ENCODE data around the gene OTUD1. TPM values are rescaled to one million over a fixed set of nuclear protein-coding genes. Genes with fewer than 3 reads are reported as not detected.

Gene OTUD1
- total and polyA plus RNA-seq, 2 donors (not counting 1 experiment from before 2014, with no cell fraction given): 69.0 to 92.8 TPM

- Histone ChIP-seq H3K27me3 (replicated peaks in 1 of 4; ENCODE audit: control extremely low read depth in 1 of 4, control insufficient read depth in 3 of 4, insufficient read depth in 4 of 4, low read length in 3 of 4) (no peaks in the 10 kb centered on the region), H3K9me3 (ENCODE audit: control extremely low read depth in 1 of 3, control insufficient read depth in 2 of 3, insufficient read depth in 1 of 3, low read length in 2 of 3) (no peaks in the 10 kb centered on the region), H3K4me2 (replicated peaks; ENCODE audit: low read depth, low read length, poor library complexity, severe bottlenecking) (peak overlapping the region; percentile 79), H3K79me2 (ENCODE audit: control insufficient read depth, insufficient read depth, low read length) (peaks cover 65% of the 10 kb centered on the region), H2AFZ (ENCODE audit: insufficient read depth, low read depth, low read length, poor library complexity, severe bottlenecking) (no peak overlapping the region), H3K4me1 (ENCODE audit: control insufficient read depth in 2 of 2, insufficient read depth in 2 of 2, low read length in 2 of 2) (peaks cover 40 to 48% of the 10 kb centered on the region in 2 donors), H3K4me3 (ENCODE audit: control extremely low read depth in 1 of 5, extremely low read depth in 1 of 5, insufficient read depth in 1 of 5, low read depth in 2 of 5, low read length in 4 of 5) (peak overlapping the region; percentile 70 to 93 (median 87)), H3K27ac (ENCODE audit: low read length in 2 of 2) (peak overlapping the region; percentile 51 to 85), H3K9ac (ENCODE audit: low read length) (peak overlapping the region; percentile 92), H3K36me3 (replicated peaks in 1 of 2; ENCODE audit: control extremely low read depth in 1 of 2, control insufficient read depth in 1 of 2, extremely low read depth in 1 of 2, insufficient read depth in 2 of 2, low read length in 1 of 2) (peaks cover 4 to 11% of the 10 kb centered on the region in 2 experiments), H4K20me1 (ENCODE audit: control insufficient read depth, insufficient read depth, low read length, poor library complexity, severe bottlenecking) (peaks cover 41% of the 10 kb centered on the region)
- H3K27ac Mint-ChIP-seq: peak overlapping the region; percentile 96
- ATAC-seq (ENCODE audit: low read depth): no peak
- H3K4me3 Mint-ChIP-seq: peak overlapping the region; percentile 98
- ChIA-PET POLR2A (interaction anchor here (0.5 to 3.4 kb wide), 2 partner anchors 8 to 1438 kb away, joined by 9 to 24 read pairs; no protein-coding TSS in a partner anchor), CTCF (interaction anchor here (0.7 to 1.7 kb wide), 3 partner anchors 10 to 83 kb away, joined by 3 to 4 read pairs (median 3); no protein-coding TSS in a partner anchor)
- WGBS (ENCODE audit: insufficient coverage): no CpG with 5 or more reads among the region's 3 CpGs
- H3K27me3 Mint-ChIP-seq: no peaks in the 10 kb centered on the region
- intact Hi-C loops (cut with micrococcal nuclease): loop anchor here (2.0 to 10.0 kb wide), 4 partner anchors 81 to 1438 kb away; partner anchors contain the start of gene DNAJC1
- no peak for TF ChIP-seq CTCF (IDR thresholded peaks at IDR 0.05)
- no peak for TF ChIP-seq EZH2 (IDR thresholded peaks at IDR 0.05; ENCODE audit: borderline replicate concordance, insufficient read depth, low read depth, low read length, poor library complexity, severe bottlenecking)
- H3K4me1 Mint-ChIP-seq: peaks cover 55% of the 10 kb centered on the region
- H3K9me3 Mint-ChIP-seq (ENCODE audit: insufficient read depth): no peaks in the 10 kb centered on the region
- no peak for DNase-seq
Observed at GRCh38 chr10:23441251-23441650, 2.4 kb downstream of the OTUD1 start.

GRCh38 chr10:23442936-23443335 is 4.1 kb downstream of the OTUD1 start:
- Mint-ChIP-seq H3K27me3 (no peaks in the 10 kb centered on the region), H3K4me1 (peaks cover 55% of the 10 kb centered on the region), H3K9me3 (ENCODE audit: insufficient read depth) (no peaks in the 10 kb centered on the region), H3K27ac (peak overlapping the region; percentile 81), H3K4me3 (peak overlapping the region; percentile 98)
- H4K20me1 ChIP-seq (ENCODE audit: control insufficient read depth, insufficient read depth, low read length, poor library complexity, severe bottlenecking): peaks cover 41% of the 10 kb centered on the region
- H2AFZ ChIP-seq (ENCODE audit: insufficient read depth, low read depth, low read length, poor library complexity, severe bottlenecking): no peak overlapping the region
- no peak for TF ChIP-seq CTCF (IDR thresholded peaks at IDR 0.05)
- TF ChIP-seq EZH2 (IDR thresholded peaks at IDR 0.05; ENCODE audit: borderline replicate concordance, insufficient read depth, low read depth, low read length, poor library complexity, severe bottlenecking): no peak
- H3K4me2 ChIP-seq (replicated peaks; ENCODE audit: low read depth, low read length, poor library complexity, severe bottlenecking): peak overlapping the region; percentile 79
- H3K9ac ChIP-seq (ENCODE audit: low read length): peak overlapping the region; percentile 92
- peak overlapping the region; percentile 51 to 85 for H3K27ac ChIP-seq (ENCODE audit: low read length in 2 of 2)
- intact Hi-C loops (cut with micrococcal nuclease): loop anchor here (5.0 to 10.0 kb wide), 3 partner anchors 79 to 1218 kb away; no protein-coding TSS in a partner anchor
- H3K9me3 ChIP-seq (ENCODE audit: control extremely low read depth in 1 of 3, control insufficient read depth in 2 of 3, insufficient read depth in 1 of 3, low read length in 2 of 3): no peaks in the 10 kb centered on the region
- H3K36me3 ChIP-seq (replicated peaks in 1 of 2; ENCODE audit: control extremely low read depth in 1 of 2, control insufficient read depth in 1 of 2, extremely low read depth in 1 of 2, insufficient read depth in 2 of 2, low read length in 1 of 2): peaks cover 4 to 11% of the 10 kb centered on the region in 2 experiments
- no peak for ATAC-seq (ENCODE audit: low read depth)
- H3K27me3 ChIP-seq (replicated peaks in 1 of 4; ENCODE audit: control extremely low read depth in 1 of 4, control insufficient read depth in 3 of 4, insufficient read depth in 4 of 4, low read length in 3 of 4): no peaks in the 10 kb centered on the region
- peaks cover 43 to 59% of the 10 kb centered on the region in 2 donors for H3K4me1 ChIP-seq (ENCODE audit: control insufficient read depth in 2 of 2, insufficient read depth in 2 of 2, low read length in 2 of 2)
- peak overlapping the region in 4 of 5 experiments; percentile 32 to 93 (median 84) for H3K4me3 ChIP-seq (ENCODE audit: control extremely low read depth in 1 of 5, extremely low read depth in 1 of 5, insufficient read depth in 1 of 5, low read depth in 2 of 5, low read length in 4 of 5)
- peaks cover 82% of the 10 kb centered on the region for H3K79me2 ChIP-seq (ENCODE audit: control insufficient read depth, insufficient read depth, low read length)
- no peak for DNase-seq
- ChIA-PET CTCF (interaction anchor here (0.9 kb wide), 1 partner anchor 79 kb away, joined by 4 read pairs; no protein-coding TSS in a partner anchor), POLR2A (interaction anchor here (0.6 kb wide), 1 partner anchor 70 kb away, joined by 3 read pairs; no protein-coding TSS in a partner anchor)
- 20% methylated on average over 1 of the region's 2 CpGs for WGBS (ENCODE audit: insufficient coverage)
